H1 (cell line): ENCODE data around the gene ZDHHC9.

Experiments used
- ATF2 ChIP-seq: IDR thresholded peaks from 2 replicates; pipeline ENCODE4 v1.6.1; 2012; ENCODE audit warnings: low read length, inconsistent platforms
- CBX5 ChIP-seq: fragments of 300-800, 300-1000 bp; sonication (generic); IDR thresholded peaks from 2 replicates; pipeline ENCODE4 v1.7.1; 2016; ENCODE audit warnings: antibody characterized with exemption, low read length, low read depth
- CHD2 ChIP-seq: IDR thresholded peaks from 2 replicates; pipeline ENCODE4 v1.6.1; 2012; ENCODE audit warnings: low read length, improper control_type of control experiment
- CTCF ChIP-seq, 3 experiments: IDR thresholded peaks; 1 replicate in 2 of 3; 2 replicates in 1 of 3; pipeline versions ENCODE4 v1.5.1 to v1.6.1; 2011; ENCODE audit warnings: low read length in 3 of 3, mild to moderate bottlenecking in 3 of 3, inconsistent platforms in 2 of 3, low read depth in 1 of 3, moderate library complexity in 1 of 3; ENCODE audit not compliant: insufficient read depth in 1 of 3; ENCODE audit errors: control extremely low read depth in 1 of 3
- EP300 ChIP-seq, 2 experiments: IDR thresholded peaks; 1 replicate in 1 of 2; 2 replicates in 1 of 2; pipeline ENCODE4 v1.6.1; 2011 to 2012; ENCODE audit warnings: low read depth in 2 of 2, low read length in 2 of 2, mild to moderate bottlenecking in 2 of 2, borderline replicate concordance in 1 of 2, inconsistent platforms in 1 of 2, moderate library complexity in 1 of 2
- POLR2A ChIP-seq, 2 experiments: IDR thresholded peaks; 1 replicate in 1 of 2; 2 replicates in 1 of 2; pipeline ENCODE4 v1.6.1; 2011; ENCODE audit warnings: low read depth in 2 of 2, low read length in 2 of 2, mild to moderate bottlenecking in 2 of 2; ENCODE audit errors: control extremely low read depth in 1 of 2
- RXRA ChIP-seq: IDR thresholded peaks from 2 replicates; pipeline ENCODE4 v1.6.1; 2011; ENCODE audit warnings: low read depth, mild to moderate bottlenecking, low read length, moderate library complexity; ENCODE audit not compliant: insufficient read depth
- SIN3A ChIP-seq, 2 experiments: IDR thresholded peaks in 1 of 2; conservative IDR thresholded peaks in 1 of 2; 2 replicates each; pipeline ENCODE4 v1.6.1; 2011 to 2012; ENCODE audit warnings: low read length in 2 of 2, improper control_type of control experiment in 1 of 2, low read depth in 1 of 2, mild to moderate bottlenecking in 1 of 2
- SRF ChIP-seq: IDR thresholded peaks from 2 replicates; pipeline ENCODE4 v1.6.1; 2011; ENCODE audit warnings: mild to moderate bottlenecking, low read depth, low read length, moderate library complexity
- TAF1 ChIP-seq: IDR thresholded peaks from 2 replicates; pipeline ENCODE4 v1.6.1; 2011; ENCODE audit warnings: mild to moderate bottlenecking, low read depth, low read length
- TAF7 ChIP-seq: optimal IDR thresholded peaks from 2 replicates; pipeline ENCODE3; 2011; ENCODE audit warnings: low read depth, mild to moderate bottlenecking, inconsistent platforms, low read length, moderate library complexity, borderline replicate concordance
- USF2 ChIP-seq: IDR thresholded peaks from 2 replicates; pipeline ENCODE4 v1.6.1; 2011; ENCODE audit warnings: low read length, improper control_type of control experiment
- YY1 ChIP-seq: IDR thresholded peaks from 2 replicates; pipeline ENCODE4 v1.6.1; 2011; ENCODE audit warnings: low read depth, mild to moderate bottlenecking, low read length
- ZNF274 ChIP-seq: IDR thresholded peaks from 2 replicates; pipeline ENCODE4 v1.7.0; 2012; ENCODE audit warnings: low read length, borderline replicate concordance; ENCODE audit errors: extremely low read depth

DNA sequence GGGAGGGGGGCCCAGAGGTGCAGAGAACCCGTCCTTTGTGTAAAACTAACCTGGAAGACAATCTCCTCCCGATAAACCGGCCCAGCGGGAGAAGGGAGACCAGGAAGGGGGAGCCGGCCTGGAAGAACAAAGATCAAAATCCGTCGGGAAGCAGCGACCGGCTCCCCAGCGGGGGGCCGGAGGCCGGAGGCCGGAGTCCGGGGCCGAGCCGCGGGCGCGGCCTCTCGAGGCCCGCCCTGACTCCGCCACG is 552 bp downstream of the ZDHHC9 start:
- no peak for TF ChIP-seq ZNF274
- no peak for TF ChIP-seq CTCF (IDR thresholded peaks at IDR 0.05; ENCODE audit: control extremely low read depth in 1 of 3, insufficient read depth in 1 of 3, low read depth in 1 of 3, low read length in 3 of 3)
- TF ChIP-seq ATF2, result no peak
- TF ChIP-seq POLR2A (IDR thresholded peaks at IDR 0.05; ENCODE audit: control extremely low read depth in 1 of 2, low read depth in 2 of 2, low read length in 2 of 2), result peak in 1 of 2 experiments; percentile 31; a peak in 2 of 3 replicates
- no peak for TF ChIP-seq SIN3A (conservative IDR thresholded peaks at IDR 0.05 in 1 of 2, IDR thresholded peaks at IDR 0.05 in 1 of 2; ENCODE audit: low read depth in 1 of 2, low read length in 2 of 2)
- no peak for TF ChIP-seq EP300 (IDR thresholded peaks at IDR 0.05; ENCODE audit: borderline replicate concordance in 1 of 2, low read depth in 2 of 2, low read length in 2 of 2)
- no peak for TF ChIP-seq TAF7
- TF ChIP-seq RXRA, result no peak
- TF ChIP-seq CHD2, result no peak
- no peak for TF ChIP-seq YY1
- TF ChIP-seq SRF, result no peak
- no peak for TF ChIP-seq USF2
- no peak for TF ChIP-seq TAF1
- no peak for TF ChIP-seq CBX5
